GM19193 (cell line): ENCODE measurements around the gene RBFOX2.

Source experiments
- POLR2A ChIP-seq: IDR thresholded peaks from 4 replicates; pipeline ENCODE4 v1.6.1; 2011; ENCODE audit not compliant: insufficient read depth, insufficient read length; ENCODE audit errors: extremely low read depth

The RBFOX2 gene

GRCh38 chr22:36053242-36054147 is 24.9 kb upstream of the RBFOX2 start:
- no peak for TF ChIP-seq POLR2A

GRCh38 chr22:36052505-36052941 is 23.9 kb upstream of the RBFOX2 start:
- no peak for TF ChIP-seq POLR2A

- no peak for TF ChIP-seq POLR2A
Measured at GRCh38 chr22:36049678-36049997, 21.0 kb upstream of the RBFOX2 start.

GRCh38 chr22:36048911-36049677 is 20.5 kb upstream of the RBFOX2 start:
- no peak for TF ChIP-seq POLR2A

GRCh38 chr22:36042240-36042639 is 13.6 kb upstream of the RBFOX2 start:
- no peak for TF ChIP-seq POLR2A

- no peak for TF ChIP-seq POLR2A
Measured at GRCh38 chr22:36039125-36039524, 10.5 kb upstream of the RBFOX2 start.

- TF ChIP-seq POLR2A: no peak
Measured at GRCh38 chr22:36037102-36037758, 8.6 kb upstream of the RBFOX2 start.

- TF ChIP-seq POLR2A: no peak
Measured at GRCh38 chr22:36036167-36036624, 7.6 kb upstream of the RBFOX2 start.

- TF ChIP-seq POLR2A: no peak
Measured at GRCh38 chr22:36032611-36033010, 4.0 kb upstream of the RBFOX2 start.

GRCh38 chr22:36029406-36029755 is 757 bp upstream of the RBFOX2 start:
- no peak for TF ChIP-seq POLR2A

GRCh38 chr22:36027935-36028645 is 534 bp downstream of the RBFOX2 start:
- TF ChIP-seq POLR2A: no peak

GRCh38 chr22:36027579-36027934 is 1.1 kb downstream of the RBFOX2 start:
- TF ChIP-seq POLR2A: no peak

- no peak for TF ChIP-seq POLR2A
Measured at GRCh38 chr22:36026741-36027140, 1.9 kb downstream of the RBFOX2 start.

GRCh38 chr22:36022697-36023096 is 5.9 kb downstream of the RBFOX2 start:
- TF ChIP-seq POLR2A: no peak

- TF ChIP-seq POLR2A: no peak
Measured at GRCh38 chr22:36022162-36022561, 6.5 kb downstream of the RBFOX2 start.
